Caco-2 (cell line): ENCODE data around the gene GNL3. TPM values are rescaled to one million over a fixed set of nuclear protein-coding genes. Genes with fewer than 3 reads are reported as not detected.
A peak's percentile ranks its signal among the peaks of the same experiment; 100 is the strongest.

ENCODE experiments used
- Bru-seq: library from RNA; stranded (reverse); fragments of 400-500 nt; gene quantifications from one replicate; lab custom pipeline; 2021; lab: Mats Ljungman, UMichigan
- BruChase-seq, 2 experiments: library from RNA; stranded (reverse); fragments of 400-500 nt; gene quantifications; one replicate each; lab custom pipeline; 2021; lab: Mats Ljungman, UMichigan
- BruUV-seq: library from RNA; stranded (reverse); fragments of 400-500 nt; replicated peaks from 2 replicates; lab custom pipeline; 2021; lab: Mats Ljungman, UMichigan
- CTCF ChIA-PET: fragments of 300-600 bp; sonication (Branson Sonifier 250); formaldehyde crosslinking; loops from one replicate; lab custom pipeline; 2022; ENCODE audit warnings: antibody characterized with exemption; lab: Charles Lee
- POLR2A ChIA-PET: fragments of 300-600 bp; sonication (Branson Sonifier 250); formaldehyde crosslinking; loops from one replicate; lab custom pipeline; 2022; ENCODE audit warnings: antibody characterized with exemption; lab: Charles Lee
- DNase-seq, 2 experiments: peaks; one replicate each; pipeline versions ENCODE4 v3.0.0 to v3.0.0-alpha.2; 2020 to 2022
- H3K27me3 ChIP-seq: replicated peaks from 2 replicates; pipeline ENCODE4 v1.6.0; 2011; ENCODE audit warnings: low read length; ENCODE audit not compliant: control insufficient read depth, insufficient read depth
- H3K36me3 ChIP-seq: 2 replicates; pipeline ENCODE4 v1.5.1; 2011; ENCODE audit warnings: low read length; ENCODE audit not compliant: control insufficient read depth, insufficient read depth
- H3K4me1 ChIP-seq: fragments of 250-450 bp; sonication (Bioruptor Pico); 2 replicates; pipeline ENCODE4 v1.5.1; 2020; ENCODE audit warnings: mild to moderate bottlenecking
- H3K4me3 ChIP-seq: 2 replicates; pipeline ENCODE4 v1.5.1; 2011; ENCODE audit warnings: low read depth, mild to moderate bottlenecking, control low read depth, low read length
- H3K9me3 ChIP-seq: fragments of 250-450 bp; sonication (Bioruptor Pico); 2 replicates; pipeline ENCODE4 v1.5.1; 2020; ENCODE audit warnings: mild to moderate bottlenecking, moderate library complexity
- H3K27ac Mint-ChIP-seq: one replicate; pipeline ENCODE4 v1.8.0; 2022; ENCODE audit warnings: mixed read lengths; ENCODE audit not compliant: unreplicated experiment
- H3K27me3 Mint-ChIP-seq: one replicate; pipeline ENCODE4 v1.8.0; 2022; ENCODE audit warnings: mixed read lengths; ENCODE audit not compliant: insufficient read depth, unreplicated experiment
- H3K36me3 Mint-ChIP-seq: one replicate; pipeline ENCODE4 v1.8.0; 2022; ENCODE audit warnings: mild to moderate bottlenecking, mixed read lengths; ENCODE audit not compliant: insufficient read depth, unreplicated experiment
- H3K4me1 Mint-ChIP-seq: one replicate; pipeline ENCODE4 v1.8.0; 2022; ENCODE audit warnings: low read depth, mixed read lengths; ENCODE audit not compliant: unreplicated experiment
- H3K4me3 Mint-ChIP-seq: one replicate; pipeline ENCODE4 v1.8.0; 2022; ENCODE audit warnings: mild to moderate bottlenecking, moderate library complexity, mixed read lengths; ENCODE audit not compliant: unreplicated experiment
- H3K9me3 Mint-ChIP-seq: one replicate; pipeline ENCODE4 v1.8.0; 2022; ENCODE audit warnings: mixed read lengths; ENCODE audit not compliant: unreplicated experiment
- CTCF ChIP-seq, 2 experiments: fragments of 200-600 bp in 1 of 2; IDR thresholded peaks; 1 replicate in 1 of 2; 2 replicates in 1 of 2; pipeline versions ENCODE4 v1.5.1 to v1.8.0; 2011 to 2022; ENCODE audit warnings: antibody characterized with exemption in 1 of 2, control low read depth in 1 of 2, inconsistent platforms in 1 of 2, low read depth in 1 of 2, low read length in 1 of 2, mild to moderate bottlenecking in 1 of 2, moderate library complexity in 1 of 2; ENCODE audit not compliant: insufficient read depth in 1 of 2, severe bottlenecking in 1 of 2, unreplicated experiment in 1 of 2
- intact Hi-C: fragments of 100-400 bp; cut with micrococcal nuclease; formaldehyde crosslinking; loops from one replicate; pipeline ENCODE4 v1.10.0; 2022; ENCODE audit not compliant: unreplicated experiment
- long read RNA-seq: library from polyadenylated mRNA; stranded (forward); transcript quantifications from one replicate; pipeline ENCODE4 v2.0.0, GENCODE V29; 2022
- total RNA-seq: library from RNA; stranded (reverse); gene quantifications from 2 replicates; pipeline ENCODE4 v1.2.3, GENCODE V29; 2022

Gene GNL3, protein sequence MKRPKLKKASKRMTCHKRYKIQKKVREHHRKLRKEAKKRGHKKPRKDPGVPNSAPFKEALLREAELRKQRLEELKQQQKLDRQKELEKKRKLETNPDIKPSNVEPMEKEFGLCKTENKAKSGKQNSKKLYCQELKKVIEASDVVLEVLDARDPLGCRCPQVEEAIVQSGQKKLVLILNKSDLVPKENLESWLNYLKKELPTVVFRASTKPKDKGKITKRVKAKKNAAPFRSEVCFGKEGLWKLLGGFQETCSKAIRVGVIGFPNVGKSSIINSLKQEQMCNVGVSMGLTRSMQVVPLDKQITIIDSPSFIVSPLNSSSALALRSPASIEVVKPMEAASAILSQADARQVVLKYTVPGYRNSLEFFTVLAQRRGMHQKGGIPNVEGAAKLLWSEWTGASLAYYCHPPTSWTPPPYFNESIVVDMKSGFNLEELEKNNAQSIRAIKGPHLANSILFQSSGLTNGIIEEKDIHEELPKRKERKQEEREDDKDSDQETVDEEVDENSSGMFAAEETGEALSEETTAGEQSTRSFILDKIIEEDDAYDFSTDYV
- total RNA-seq (125 and 134 TPM in 2 replicates), Bru-seq, nascent RNA (percentile 99 among the genes with signal in this experiment), BruChase-seq, experiment 1, labeled RNA remaining after a 2-hour chase (percentile 99 among the genes with signal in this experiment), BruChase-seq, experiment 2, labeled RNA remaining after a 6-hour chase (percentile 98 among the genes with signal in this experiment)
- long read RNA-seq, transcript GNL3-202 (15 exons, 2,040 nt), result major isoform, 275 of 385 reads
- long read RNA-seq, transcript GNL3-201 (15 exons, 2,041 nt), result minor isoform, 5 of 385 reads
- long read RNA-seq, transcript GNL3-211 (14 exons, 2,118 nt), result minor isoform, 6 of 385 reads
- long read RNA-seq, partial matches to known transcripts, result 12 of 385 reads
- long read RNA-seq, other reads (novel, unspliced or antisense), result 87 of 385 reads

GRCh38 chr3:52685709-52686691 lies at the start of gene GNL3, which contains the start of gene PBRM1:
Gene GNL3 (plus strand): TSS chr3:52686032. CDS start chr3:52686093, 61 bp downstream.
Gene PBRM1 (minus strand): TSS chr3:52685913.
- ChIA-PET POLR2A (no interaction called here), CTCF (interaction anchor here (0.6 kb wide), 1 partner anchor 135 kb away, joined by 5 read pairs; no protein-coding TSS in a partner anchor)
- BruUV-seq, result TSS peak; percentile 60
- Histone ChIP-seq H3K4me3 (peak within 1 kb of the TSS; percentile 98), H3K4me1 (peaks cover 41% of the 10 kb centered on the region), H3K9me3 (no peaks in the 10 kb centered on the region), H3K27me3 (no peaks in the 10 kb centered on the region), H3K36me3 (peaks cover 5% of the 10 kb centered on the region)
- Mint-ChIP-seq H3K36me3 (peaks cover 56% of the 10 kb centered on the region), H3K27ac (peak within 1 kb of the TSS; percentile 96), H3K4me1 (peaks cover 19% of the 10 kb centered on the region), H3K4me3 (peak within 1 kb of the TSS; percentile 85), H3K9me3 (no peaks in the 10 kb centered on the region), H3K27me3 (no peaks in the 10 kb centered on the region)
- TF ChIP-seq CTCF (IDR thresholded peaks at IDR 0.05; ENCODE audit: insufficient read depth in 1 of 2, low read depth in 1 of 2, low read length in 1 of 2, severe bottlenecking in 1 of 2, unreplicated experiment in 1 of 2), result no peak
- DNase-seq, result peak; percentile 94 to 95
- intact Hi-C loops, result loop anchor here (10.0 kb wide), 2 partner anchors 151 to 261 kb away; partner anchors contain the start of genes NT5DC2 and UQCC5

DNA sequence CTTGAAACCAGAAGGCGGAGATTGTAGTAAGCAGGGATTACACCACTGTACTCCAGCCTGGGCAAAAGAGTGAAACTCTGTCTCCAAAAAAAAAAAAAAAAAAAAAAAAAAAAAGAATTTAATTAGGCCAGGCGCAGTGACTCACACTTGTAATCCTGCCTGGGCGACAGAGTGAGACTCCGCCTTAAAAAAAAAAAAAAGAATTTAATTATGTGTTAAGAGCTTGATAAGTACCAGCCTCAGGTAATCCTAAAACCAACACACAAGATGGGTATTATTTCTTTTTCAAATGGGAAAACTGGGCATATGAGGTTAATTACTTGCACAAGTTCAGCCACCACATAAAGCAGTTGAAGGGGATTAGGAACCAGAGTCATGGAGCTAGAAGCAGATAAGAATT lies 49.2 kb upstream of the GNL3 start:
- Mint-ChIP-seq H3K27ac (no peak overlapping the region), H3K9me3 (no peaks in the 10 kb centered on the region), H3K27me3 (no peaks in the 10 kb centered on the region), H3K4me3 (no peak overlapping the region), H3K4me1 (no peaks in the 10 kb centered on the region), H3K36me3 (peaks cover 60% of the 10 kb centered on the region)
- H3K36me3 ChIP-seq, result no peaks in the 10 kb centered on the region
- no peak for DNase-seq
- no peak for TF ChIP-seq CTCF (IDR thresholded peaks at IDR 0.05; ENCODE audit: insufficient read depth in 1 of 2, low read depth in 1 of 2, low read length in 1 of 2, severe bottlenecking in 1 of 2, unreplicated experiment in 1 of 2)
- POLR2A ChIA-PET, result no interaction called here
- intact Hi-C loops, result no loop called here
- H3K9me3 ChIP-seq, result no peaks in the 10 kb centered on the region
- BruUV-seq, result no TSS peak
- CTCF ChIA-PET, result no interaction called here
- no peaks in the 10 kb centered on the region for H3K27me3 ChIP-seq
- H3K4me1 ChIP-seq, result no peaks in the 10 kb centered on the region
- H3K4me3 ChIP-seq, result no peak overlapping the region
